Natural killer cell (primary cell): Measurements from ENCODE around the gene NT5DC1. TPM values are rescaled to one million over a fixed set of nuclear protein-coding genes. Genes with fewer than 3 reads are reported as not detected.

Source experiments
- ATAC-seq, 3 donors: fragments of 150-1000 bp in 2 of 3; fragments of 200-7000 bp in 1 of 3; cut with Tn5 transposase; 1 replicate in 1 of 3; 2 replicates in 2 of 3; pipeline ENCODE4 v1.10.0; 2021; ENCODE audit warnings: mild to moderate bottlenecking in 2 of 3, moderate library complexity in 2 of 3
- DNase-seq, 2 donors: peaks; one replicate each; pipeline versions ENCODE4 v3.0.0 to v3.0.0-alpha.2; 2013 to 2021; ENCODE audit warnings: mixed read lengths in 1 of 2
- H3K27ac ChIP-seq: one replicate; pipeline ENCODE4 v1.5.1; 2013; ENCODE audit warnings: mild to moderate bottlenecking, low read length
- H3K27me3 ChIP-seq: one replicate; pipeline ENCODE4 v1.6.1; 2013; ENCODE audit warnings: low read length; ENCODE audit not compliant: control insufficient read depth, insufficient read depth
- H3K36me3 ChIP-seq: one replicate; pipeline ENCODE4 v1.6.1; 2013; ENCODE audit warnings: low read length; ENCODE audit not compliant: control insufficient read depth, insufficient read depth
- H3K4me1 ChIP-seq: one replicate; pipeline ENCODE4 v1.6.1; 2013; ENCODE audit warnings: low read length; ENCODE audit not compliant: control insufficient read depth, insufficient read depth
- H3K4me3 ChIP-seq: one replicate; pipeline ENCODE4 v1.5.1; 2013; ENCODE audit warnings: low read length
- H3K9me3 ChIP-seq: one replicate; pipeline ENCODE4 v1.6.1; 2013; ENCODE audit warnings: low read length; ENCODE audit not compliant: control insufficient read depth, insufficient read depth
- H3K27ac Mint-ChIP-seq, 2 donors: one replicate each; pipeline ENCODE4 v1.8.0; 2022; ENCODE audit warnings: mild to moderate bottlenecking in 2 of 2, mixed read lengths in 2 of 2, moderate library complexity in 1 of 2
- H3K27me3 Mint-ChIP-seq, 2 donors: one replicate each; pipeline ENCODE4 v1.8.0; 2022; ENCODE audit warnings: low read depth in 2 of 2, mixed read lengths in 2 of 2
- H3K36me3 Mint-ChIP-seq: one replicate; pipeline ENCODE4 v1.8.0; 2022; ENCODE audit warnings: mixed read lengths
- H3K4me1 Mint-ChIP-seq, 2 donors: one replicate each; pipeline ENCODE4 v1.8.0; 2022; ENCODE audit warnings: mixed read lengths in 2 of 2
- H3K4me3 Mint-ChIP-seq: one replicate; pipeline ENCODE4 v1.8.0; 2022; ENCODE audit warnings: mild to moderate bottlenecking, moderate library complexity, mixed read lengths
- H3K9me3 Mint-ChIP-seq, 2 donors: one replicate each; pipeline ENCODE4 v1.8.0; 2022; ENCODE audit warnings: mixed read lengths in 2 of 2
- CTCF ChIP-seq: fragments of 200-600 bp; IDR thresholded peaks from one replicate; pipeline ENCODE4 v1.8.0; 2022; ENCODE audit warnings: antibody characterized with exemption
- WGBS: methylation state at CpG from one replicate; pipeline ENCODE4 v1.1.7; 2013; ENCODE audit warnings: missing lambda C conversion rate; ENCODE audit not compliant: insufficient coverage; 5-methylcytosine and 5-hydroxymethylcytosine counted together
- intact Hi-C: fragments of 100-400 bp; cut with micrococcal nuclease; formaldehyde crosslinking; loops from one replicate; pipeline ENCODE4 v1.14.2; 2022
- total RNA-seq, 4 donors: library from RNA; stranded (reverse); fragments of 120-200 nt in 1 of 4; gene quantifications; one replicate each; pipeline versions ENCODE4 v1.2.3 to v1.2.4, GENCODE V29; 2013 to 2022

Gene NT5DC1
- total RNA-seq, 3 donors from 2014 or later (not counting 1 experiment from before 2014, with no cell fraction given), result 19.1 to 29.4 (median 20.5) TPM

DNA sequence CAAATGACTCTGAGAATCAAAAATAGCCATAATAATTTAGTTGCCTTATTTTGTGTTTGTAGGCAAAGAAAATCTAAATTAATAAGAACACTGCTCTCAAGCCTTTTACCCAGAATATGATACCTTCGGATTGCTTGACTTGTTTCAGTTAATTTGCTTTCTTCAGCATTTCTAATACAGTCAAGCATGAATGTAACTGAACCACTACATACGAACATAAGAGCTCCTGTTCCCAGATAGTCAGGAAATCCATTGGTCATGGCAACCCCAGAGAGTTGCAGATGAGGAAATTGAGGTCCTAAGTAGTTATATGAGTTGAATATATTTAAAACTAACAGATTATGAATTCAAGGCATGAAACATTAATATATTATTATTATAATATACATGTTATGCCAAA is 42.9 kb upstream of the NT5DC1 start:
- DNase-seq (no peak), ATAC-seq (no peak)
- H3K4me3 Mint-ChIP-seq, result no peak overlapping the region
- no peaks in the 10 kb centered on the region for H3K4me1 ChIP-seq
- 80% methylated on average over 2 of the region's 2 CpGs for WGBS
- H3K36me3 ChIP-seq, result no peaks in the 10 kb centered on the region
- no peaks in the 10 kb centered on the region for H3K36me3 Mint-ChIP-seq
- no peaks in the 10 kb centered on the region for H3K9me3 Mint-ChIP-seq
- peaks cover 0 to 3% of the 10 kb centered on the region in 2 donors for H3K27me3 Mint-ChIP-seq
- TF ChIP-seq CTCF, result no peak
- no peak overlapping the region for H3K4me3 ChIP-seq
- H3K27ac ChIP-seq, result no peak overlapping the region
- no peaks in the 10 kb centered on the region for H3K27me3 ChIP-seq
- H3K27ac Mint-ChIP-seq, result no peak overlapping the region
- intact Hi-C loops, result no loop called here
- H3K9me3 ChIP-seq, result no peaks in the 10 kb centered on the region
- no peaks in the 10 kb centered on the region for H3K4me1 Mint-ChIP-seq

DNA sequence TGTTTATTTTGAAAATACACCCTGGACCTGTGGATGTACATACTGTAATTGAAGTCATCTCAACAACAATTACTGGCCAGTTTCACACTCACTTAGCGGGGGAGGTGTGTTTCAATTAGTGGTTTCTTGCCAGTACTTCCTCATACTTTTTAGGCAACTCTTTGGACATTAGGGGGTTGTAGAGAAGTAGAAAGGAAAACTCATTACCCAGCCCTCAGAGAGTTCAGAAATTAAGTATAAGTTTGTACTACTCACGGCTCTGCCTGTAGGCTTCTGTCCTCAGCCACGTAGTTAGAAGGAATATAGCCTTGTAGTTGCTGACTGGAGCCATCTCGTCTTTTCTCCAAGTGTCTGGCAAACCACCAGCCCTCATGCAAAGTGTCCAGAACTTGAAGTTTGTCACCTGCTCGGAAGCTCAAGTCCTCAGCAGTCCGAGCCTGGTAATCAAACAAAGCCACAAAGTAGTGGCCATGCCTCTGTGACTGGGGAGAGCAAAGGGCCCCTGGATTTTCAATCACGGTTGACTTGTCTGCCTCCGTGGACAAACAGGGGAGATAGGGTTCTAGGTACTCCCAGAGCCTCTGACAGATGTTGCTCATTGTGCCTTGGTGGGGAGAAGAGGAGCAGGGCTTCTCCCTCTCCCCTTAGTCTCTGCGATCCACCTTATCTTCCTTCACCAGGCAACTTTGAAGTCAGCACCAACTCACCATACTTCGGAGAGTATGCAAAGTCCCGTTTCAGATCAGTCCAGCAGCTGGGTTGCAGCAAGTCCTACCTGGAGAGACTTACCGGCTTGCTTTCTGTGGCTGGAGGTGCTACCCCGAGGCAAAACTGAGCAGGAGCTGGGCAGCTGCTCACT is 40.7 kb upstream of the NT5DC1 start:
- intact Hi-C loops, result no loop called here
- H3K27me3 Mint-ChIP-seq, result peaks cover 0 to 8% of the 10 kb centered on the region in 2 donors
- DNase-seq, result no peak

DNA sequence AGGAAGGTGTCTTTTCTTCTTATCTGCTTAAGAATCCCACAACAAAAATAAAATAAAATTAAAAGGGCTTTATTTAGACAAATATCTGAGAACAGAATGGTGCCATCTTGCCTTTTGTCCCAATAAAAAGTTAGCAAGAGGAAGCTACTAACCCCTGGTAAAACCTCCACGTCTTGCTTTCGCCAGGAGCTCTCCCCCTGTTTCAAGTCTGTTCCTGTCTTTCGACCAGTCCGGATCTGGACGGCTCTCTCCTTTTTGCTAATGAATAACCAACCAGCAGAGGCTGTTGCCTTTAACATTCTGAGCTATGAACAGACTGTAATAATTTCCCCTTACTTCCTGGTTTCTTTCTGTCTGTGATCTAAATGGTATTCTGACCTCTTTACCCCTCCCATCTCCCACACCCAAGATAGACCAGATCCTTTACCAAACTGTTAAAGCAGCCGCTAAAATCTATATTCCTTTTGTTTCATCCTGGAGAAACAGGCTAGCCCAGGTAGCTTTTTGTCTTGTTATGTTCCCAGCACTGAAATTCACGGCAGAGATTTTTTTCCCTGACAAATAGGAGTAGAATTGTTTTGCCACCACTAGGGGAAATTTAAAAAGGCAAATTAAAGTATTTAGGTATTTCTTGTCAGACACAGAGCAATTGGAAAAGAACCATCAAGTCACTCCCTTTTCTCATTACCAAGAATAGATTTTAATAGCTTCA is 39.9 kb upstream of the NT5DC1 start, which contains the start of gene FRK:
Gene FRK, minus strand, starts transcription at position 320 of the 712 bp plus-strand sequence. CDS start 580 bp downstream, outside the sequence.
- Mint-ChIP-seq H3K27me3 (peaks cover 0 to 13% of the 10 kb centered on the region in 2 donors), H3K4me1 (no peaks in the 10 kb centered on the region), H3K9me3 (no peaks in the 10 kb centered on the region), H3K27ac (no peak within 1 kb of the TSS), H3K4me3 (no peak within 1 kb of the TSS), H3K36me3 (no peaks in the 10 kb centered on the region)
- Histone ChIP-seq H3K4me1 (no peaks in the 10 kb centered on the region), H3K27me3 (no peaks in the 10 kb centered on the region), H3K4me3 (no peak within 1 kb of the TSS), H3K36me3 (no peaks in the 10 kb centered on the region), H3K9me3 (no peaks in the 10 kb centered on the region), H3K27ac (no peak within 1 kb of the TSS)
- intact Hi-C loops, result no loop called here
- TF ChIP-seq CTCF, result no peak
- whole genome bisulfite sequencing, result 85% methylated on average over 7 of the region's 7 CpGs
- ATAC-seq, result no peak
- DNase-seq, result no peak

More for the DNA sequence above, 40.7 kb upstream of the NT5DC1 start:
- no peaks in the 10 kb centered on the region for H3K9me3 Mint-ChIP-seq
- H3K4me3 Mint-ChIP-seq, result no peak overlapping the region
- no peaks in the 10 kb centered on the region for H3K36me3 ChIP-seq
- H3K27ac ChIP-seq, result no peak overlapping the region
- H3K4me3 ChIP-seq, result no peak overlapping the region
- no peaks in the 10 kb centered on the region for H3K9me3 ChIP-seq
- no peaks in the 10 kb centered on the region for H3K36me3 Mint-ChIP-seq
- H3K4me1 ChIP-seq, result no peaks in the 10 kb centered on the region
- H3K27ac Mint-ChIP-seq, result no peak overlapping the region
- no peak for ATAC-seq
- H3K4me1 Mint-ChIP-seq, result no peaks in the 10 kb centered on the region
- H3K27me3 ChIP-seq, result no peaks in the 10 kb centered on the region
- TF ChIP-seq CTCF, result no peak
- 83% methylated on average over 12 of the region's 13 CpGs for WGBS
